ENCODE measurements around the gene WDFY4.

WDFY4 gene

DNA sequence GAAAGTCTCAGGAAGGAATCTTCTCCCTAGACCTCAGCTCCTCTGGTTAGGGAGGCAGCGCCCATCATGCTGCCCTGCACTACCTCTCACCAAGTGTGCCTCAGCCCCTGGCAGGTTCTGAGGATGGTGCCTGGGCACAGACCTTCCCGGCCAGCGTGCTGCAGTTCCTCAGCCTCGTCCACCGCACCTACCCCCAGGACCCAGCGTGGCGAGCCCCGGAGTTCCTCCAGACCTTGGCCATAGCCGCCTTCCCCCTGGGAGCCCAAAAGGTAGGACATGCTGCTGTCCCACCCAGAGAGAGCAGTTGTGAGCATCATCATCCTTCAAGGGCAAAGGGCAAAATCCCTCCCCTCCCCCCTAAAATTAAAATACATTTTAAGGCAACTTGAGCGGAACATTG lies 132.5 kb downstream of the WDFY4 start:
- DNase-seq (ENCODE audit: low read depth): no peak

DNA sequence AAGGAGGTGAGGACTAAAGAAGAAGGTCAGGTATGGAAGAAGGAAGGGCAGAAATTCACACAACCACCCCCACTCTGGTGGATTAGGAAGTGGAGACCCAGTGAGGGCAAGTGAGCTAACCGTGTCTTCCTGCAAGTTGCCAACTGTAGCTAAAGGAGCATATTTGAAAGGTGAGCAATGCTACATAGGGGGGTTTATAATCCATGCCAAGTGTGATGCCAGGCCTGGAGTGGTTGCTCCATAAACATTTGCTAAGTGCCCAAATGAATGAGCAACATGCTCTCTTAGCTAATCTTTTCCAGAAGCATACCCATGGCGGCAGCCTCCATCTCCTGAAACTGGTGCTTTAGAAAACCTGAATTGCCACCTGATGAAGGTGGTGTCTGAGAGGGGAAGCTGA lies 133.4 kb downstream of the WDFY4 start:
- no peak for DNase-seq (ENCODE audit: low read depth)

DNA sequence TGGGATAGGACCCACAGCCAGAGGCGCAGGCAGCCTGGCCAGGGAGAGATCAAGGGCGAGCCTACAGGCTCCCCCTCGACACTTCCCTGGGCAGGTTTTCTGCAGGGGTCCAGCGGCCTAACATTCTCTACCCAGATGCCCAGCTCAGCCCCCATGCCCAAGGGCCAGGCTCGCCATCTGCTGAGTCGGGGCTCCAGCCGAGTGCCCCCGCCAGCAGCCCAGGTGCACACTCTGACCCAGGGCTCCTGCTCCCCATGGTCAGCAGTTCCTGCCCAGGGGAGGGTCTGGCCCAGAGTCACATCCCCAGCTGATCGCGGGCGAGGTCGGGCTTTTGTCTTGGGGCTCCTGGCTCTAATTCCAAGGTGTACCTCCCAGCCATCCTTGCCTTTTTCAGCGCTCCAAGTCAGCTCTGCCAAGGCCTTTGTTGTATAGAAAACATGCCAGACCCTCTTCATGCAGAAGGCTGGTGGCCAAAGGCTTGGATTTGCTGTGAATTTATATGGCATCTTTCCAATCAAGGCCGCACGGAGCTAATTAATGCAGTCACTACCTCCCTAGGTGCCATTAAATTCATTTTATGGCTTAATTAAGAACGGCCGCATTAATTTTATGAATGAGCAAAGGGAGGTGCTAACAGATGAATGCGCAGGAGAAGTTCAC lies 134.3 kb downstream of the WDFY4 start:
- no peak for DNase-seq (ENCODE audit: low read depth)

DNA sequence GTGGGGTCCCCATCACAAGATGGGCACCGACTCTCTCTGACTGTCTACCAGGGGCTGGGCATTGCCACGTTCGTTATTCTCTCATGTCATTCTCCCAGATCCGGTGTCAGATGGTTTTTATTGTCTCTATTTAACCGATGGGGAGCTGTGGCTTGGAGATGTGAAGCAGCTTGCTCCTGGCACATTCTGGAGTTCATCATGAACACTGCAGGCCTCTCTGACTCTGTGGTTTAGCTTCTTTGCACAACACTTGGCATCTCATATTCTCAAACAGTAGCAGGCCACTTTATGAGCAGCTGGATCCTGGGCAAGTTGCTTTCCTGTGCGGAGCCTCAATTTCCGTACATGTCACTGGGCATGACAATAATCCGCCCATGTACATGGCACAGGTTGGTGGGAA lies 135.1 kb downstream of the WDFY4 start:
- no peak for DNase-seq (ENCODE audit: low read depth)

DNA sequence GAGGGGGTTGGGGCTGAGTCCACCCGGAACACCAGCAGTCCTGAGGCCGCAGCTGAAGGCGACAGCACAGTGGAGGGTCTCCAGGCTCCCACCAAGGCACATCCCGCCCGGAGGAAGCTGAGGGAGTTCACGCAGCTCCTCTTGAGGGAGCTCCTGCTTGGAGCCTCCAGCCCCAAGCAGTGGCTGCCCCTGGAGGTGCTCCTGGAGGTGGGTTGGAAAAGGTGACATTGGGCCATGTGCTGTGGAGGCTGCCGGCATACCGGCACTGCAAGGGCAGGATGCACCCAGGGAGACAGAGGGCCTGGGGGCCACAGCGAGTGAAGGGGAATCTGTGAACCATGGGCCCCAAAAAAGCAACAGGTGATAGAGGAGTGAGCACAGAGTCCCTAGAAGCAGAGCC lies 135.6 kb downstream of the WDFY4 start:
- no peak for DNase-seq (ENCODE audit: low read depth)

DNA sequence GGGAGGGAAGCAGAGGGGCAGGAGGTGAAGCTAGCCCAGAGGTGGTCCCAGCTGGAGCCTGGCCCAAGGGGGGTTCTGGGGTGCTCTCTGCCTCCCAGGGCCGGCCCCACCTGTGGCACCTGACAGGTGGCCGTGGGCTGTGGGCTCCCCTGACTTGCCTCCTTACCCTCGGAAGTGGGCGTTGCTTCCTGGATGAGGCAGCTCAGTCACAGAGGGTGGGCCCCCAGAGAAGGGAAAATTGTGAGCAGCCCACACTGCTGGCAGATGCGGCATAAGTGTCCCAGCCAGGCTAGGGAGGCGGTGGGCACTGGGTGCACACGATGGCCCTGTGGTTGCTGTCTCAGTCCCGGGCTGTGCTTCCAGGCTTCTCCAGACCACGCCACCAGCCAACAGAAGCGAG lies 136.0 kb downstream of the WDFY4 start:
- DNase-seq (ENCODE audit: low read depth): no peak

DNA sequence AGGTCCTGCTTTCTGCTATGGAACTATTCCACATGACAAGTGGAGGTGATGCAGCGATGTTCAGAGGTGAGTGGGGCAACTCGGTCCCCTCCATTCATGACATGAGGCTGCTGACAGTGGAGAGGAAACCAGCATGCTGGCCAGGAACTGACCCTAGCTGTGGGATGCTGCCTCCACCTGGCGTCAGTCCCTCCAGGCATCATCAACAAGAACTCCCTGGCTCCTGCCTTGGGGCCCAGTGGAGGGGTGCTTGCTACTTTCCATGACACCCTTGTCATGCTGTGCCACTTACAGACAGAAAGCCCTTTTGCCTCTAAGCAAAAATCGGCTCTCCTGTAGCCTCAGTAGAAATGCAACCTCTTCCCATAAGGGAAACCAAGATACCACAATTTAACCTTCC lies 136.4 kb downstream of the WDFY4 start:
- DNase-seq (ENCODE audit: low read depth): no peak

DNA sequence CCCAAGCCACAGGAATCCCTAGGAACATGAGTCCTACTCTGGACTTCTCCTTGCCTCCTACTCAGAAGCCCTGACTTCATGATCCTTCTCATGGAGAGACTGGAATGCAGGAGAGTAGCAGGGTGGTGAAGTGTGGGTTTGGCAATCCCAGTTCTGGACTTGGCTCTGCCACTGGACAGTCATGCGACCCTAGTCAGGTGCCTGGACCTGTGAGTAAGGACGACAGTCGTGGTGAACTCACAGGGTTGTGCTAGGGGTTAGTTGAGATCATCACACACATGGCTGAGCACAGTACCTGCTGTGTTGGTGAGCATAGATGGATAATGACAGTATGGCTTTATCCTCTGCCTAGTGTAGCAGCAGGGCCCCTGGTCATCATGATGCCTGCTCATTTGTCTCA lies 137.0 kb downstream of the WDFY4 start:
- DNase-seq (ENCODE audit: low read depth): no peak

DNA sequence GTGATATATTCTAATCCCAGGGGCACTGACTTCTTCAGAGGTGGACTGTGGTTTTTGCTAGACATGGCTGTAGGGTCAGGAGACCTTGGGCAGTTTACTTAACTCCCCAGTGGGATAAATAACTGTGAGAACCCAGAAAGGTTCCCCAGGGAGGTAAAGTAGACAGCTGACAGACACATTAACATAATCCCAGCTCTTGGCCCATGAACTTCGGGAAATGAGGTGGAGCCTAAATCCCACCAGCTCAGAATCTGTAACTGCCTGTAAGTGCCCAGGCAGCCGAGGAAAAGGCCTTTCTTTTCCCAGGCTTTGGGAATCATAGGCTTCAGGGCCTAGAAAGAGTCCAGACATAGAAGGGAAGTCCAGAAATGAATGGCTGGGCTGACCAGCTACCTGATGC lies 149.0 kb downstream of the WDFY4 start:
- no peak for DNase-seq (ENCODE audit: low read depth)

DNA sequence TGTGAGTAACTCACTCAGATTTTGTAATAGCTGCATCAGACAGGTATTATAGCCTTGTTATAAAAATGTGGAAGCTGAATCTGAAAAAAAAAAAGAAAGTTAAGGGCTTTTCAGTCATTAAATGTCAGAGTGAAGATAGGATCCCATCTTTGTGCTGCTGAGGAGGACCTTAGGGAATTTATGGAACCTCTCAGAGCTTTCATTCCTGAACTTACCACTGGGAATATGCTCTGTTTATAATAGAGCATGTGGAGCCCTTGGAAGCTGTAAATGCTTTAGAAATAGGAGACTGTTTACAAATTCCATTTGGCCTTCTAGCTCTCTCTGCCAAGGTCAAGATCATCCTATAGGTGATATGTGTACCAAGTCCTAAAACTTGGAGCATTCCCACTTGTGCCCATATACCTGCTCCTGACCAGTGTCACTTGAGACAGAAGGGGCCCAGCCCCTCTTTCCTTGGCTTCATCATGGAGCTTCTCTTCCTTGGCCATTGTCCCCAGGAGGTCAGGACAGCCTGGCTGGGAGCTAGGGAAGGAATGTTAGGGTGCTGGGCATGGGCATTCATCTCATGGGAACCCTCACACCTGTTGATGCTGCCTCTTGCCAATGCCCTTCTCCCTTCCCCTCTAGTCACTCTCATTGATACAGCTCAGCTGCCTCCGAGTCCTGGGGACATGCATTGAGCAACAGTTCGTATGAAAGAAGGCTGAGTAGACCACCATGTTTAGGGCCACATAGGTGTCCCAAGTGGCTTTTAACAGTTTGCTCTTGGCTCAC lies 149.7 kb downstream of the WDFY4 start:
- DNase-seq (ENCODE audit: low read depth): no peak

DNA sequence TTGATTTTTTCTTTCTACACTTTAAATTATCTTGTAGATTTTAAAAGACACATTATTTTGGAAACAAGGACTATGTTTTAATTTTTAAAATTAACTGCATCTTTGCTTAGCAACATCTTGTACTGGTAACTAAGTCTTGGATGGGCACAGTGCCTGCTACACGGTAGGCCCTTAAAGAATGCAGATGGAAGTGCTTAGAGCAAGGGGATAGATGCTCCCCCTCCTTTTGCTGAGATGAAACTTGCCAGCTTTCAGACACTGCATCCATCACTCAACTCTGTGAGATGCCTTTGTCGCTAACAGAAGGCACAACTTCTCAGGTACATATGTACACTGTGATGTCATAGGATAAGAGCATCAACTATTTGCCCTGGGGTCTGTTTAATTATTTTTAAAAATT lies 151.1 kb downstream of the WDFY4 start:
- DNase-seq (ENCODE audit: low read depth): no peak

DNA sequence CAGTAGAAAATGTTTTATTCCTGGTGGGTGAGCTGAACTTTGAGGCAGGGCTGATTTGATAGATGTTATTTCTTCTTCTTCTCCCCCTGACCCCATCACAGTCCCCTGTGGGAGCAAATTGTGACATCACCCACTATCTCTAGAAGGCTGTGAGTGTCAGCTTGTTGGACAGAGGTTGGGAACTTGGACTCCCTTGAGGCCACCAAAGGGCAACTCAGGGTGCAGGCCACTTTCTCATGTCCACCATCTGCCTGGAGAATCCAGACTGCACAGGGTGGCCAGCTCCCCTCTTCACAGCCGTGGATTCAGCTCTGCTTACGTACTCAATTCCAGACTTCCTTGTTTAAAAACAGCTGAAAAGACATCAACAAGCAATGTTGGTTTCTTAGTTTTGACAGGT lies 151.9 kb downstream of the WDFY4 start:
- no peak for DNase-seq (ENCODE audit: low read depth)

DNA sequence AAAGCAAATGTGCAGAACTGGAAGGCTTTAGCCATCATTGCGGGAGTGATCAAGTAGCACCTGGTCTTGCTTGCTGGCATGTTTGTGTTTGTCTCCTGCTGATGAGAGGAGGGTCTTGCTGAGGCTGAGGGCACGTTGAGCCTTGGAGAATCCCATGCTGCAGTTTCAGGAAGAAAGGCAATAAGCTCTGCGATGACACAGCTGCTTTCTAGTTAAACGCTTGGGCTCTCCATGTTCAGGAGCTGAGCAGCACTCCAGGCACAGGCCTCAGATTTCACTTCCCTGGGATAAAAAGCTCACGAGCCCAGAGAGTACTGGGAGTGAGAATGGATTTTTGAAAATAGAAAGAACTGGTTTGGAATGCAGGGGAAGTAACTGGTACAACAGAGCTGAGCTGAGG lies 154.2 kb downstream of the WDFY4 start:
- no peak for DNase-seq (ENCODE audit: low read depth)

DNA sequence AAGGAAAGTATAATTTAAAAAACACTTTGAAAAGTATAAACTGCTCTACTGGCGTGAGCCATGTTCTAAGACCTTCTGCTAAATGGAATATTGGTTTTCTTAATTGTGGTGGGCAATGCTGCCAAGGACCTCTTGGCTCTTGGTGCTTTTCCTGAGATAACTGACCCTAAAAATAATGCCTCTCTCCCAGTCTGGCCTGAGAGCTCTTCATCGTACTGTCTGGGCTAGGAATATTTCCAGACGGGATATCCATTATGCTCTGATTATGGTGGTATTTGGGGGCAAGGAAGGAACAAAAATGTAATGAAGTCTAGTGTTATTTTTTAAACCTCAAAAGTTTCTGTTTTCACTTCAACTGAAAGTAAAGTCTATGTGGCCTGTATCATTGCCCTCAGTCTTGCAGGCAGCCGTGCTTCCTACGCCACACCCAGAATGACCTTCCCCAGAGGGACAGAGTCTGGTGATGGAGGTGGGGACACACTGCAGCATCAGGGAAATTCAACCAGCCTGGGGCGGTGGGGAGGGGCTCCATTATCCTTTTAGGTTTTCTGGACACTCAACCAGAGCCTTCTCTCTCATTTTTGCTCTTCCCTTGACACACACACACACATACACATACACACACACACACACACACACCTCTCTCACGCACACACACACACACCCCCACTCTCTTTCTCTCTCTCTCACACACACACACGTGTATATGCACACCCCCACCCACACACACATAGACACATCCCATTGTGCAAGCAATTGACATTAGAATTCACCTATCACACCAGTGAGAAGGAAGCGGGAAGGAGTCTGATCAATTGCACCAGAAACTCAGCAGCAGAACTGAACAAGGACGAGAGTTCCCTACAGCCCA lies 155.4 kb downstream of the WDFY4 start:
- no peak for DNase-seq (ENCODE audit: low read depth)

DNA sequence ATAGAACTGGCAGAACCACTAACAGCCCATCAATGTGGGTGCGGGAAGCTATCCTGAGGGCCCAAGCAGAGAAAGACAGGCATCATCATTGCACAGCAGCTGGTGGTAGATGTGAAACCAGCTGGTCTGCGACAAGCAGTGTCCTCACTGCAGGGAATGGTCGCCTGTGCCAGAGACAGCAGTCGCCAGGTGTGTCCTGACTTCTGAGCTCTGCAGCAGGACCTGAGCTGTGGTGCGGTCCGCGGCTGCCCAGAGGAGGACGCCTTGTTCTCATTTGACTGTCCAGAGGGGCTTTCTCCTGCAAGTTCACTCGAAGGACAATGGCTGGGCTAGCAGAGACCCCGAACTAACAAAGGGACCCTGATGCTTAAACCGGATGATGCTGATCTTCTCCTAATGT lies 157.6 kb downstream of the WDFY4 start:
- no peak for DNase-seq (ENCODE audit: low read depth)

DNA sequence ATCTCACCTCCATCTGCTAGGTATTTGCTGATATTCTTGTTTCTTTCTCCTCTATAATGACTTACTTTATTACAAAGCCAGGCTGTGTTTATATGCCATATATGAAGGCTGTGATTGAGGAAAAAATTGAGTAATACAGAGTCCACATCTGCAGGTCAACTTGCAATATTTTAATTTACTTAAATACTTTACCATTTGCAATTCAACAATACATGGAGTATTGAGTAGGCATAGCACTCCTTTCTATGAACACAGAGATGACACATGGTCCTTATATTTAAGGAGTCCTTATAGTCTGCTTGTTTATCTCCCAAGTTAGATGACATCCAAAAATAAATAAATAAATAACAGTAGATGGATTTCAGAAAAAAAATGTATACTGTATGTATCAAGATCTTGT lies 158.5 kb downstream of the WDFY4 start:
- no peak for DNase-seq (ENCODE audit: low read depth)

DNA sequence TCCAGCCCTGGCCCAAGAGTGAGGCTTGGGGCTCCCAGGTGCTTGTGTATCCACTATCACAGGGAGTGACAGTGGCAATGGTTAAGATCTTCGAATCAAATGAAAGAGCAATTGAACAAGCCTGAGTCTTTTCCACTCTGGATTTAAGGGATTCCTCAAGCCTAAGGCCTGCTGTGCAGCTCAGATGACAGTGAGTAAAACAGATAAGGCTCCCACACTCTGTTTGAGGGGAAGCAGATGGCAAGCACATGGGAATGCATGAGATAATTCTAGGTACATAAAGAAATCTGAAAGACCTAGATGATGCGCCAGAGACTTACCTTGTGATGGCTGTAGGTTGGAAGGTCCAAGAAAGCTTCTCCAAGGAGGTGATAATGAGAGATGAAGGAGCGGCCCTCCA lies 159.9 kb downstream of the WDFY4 start:
- DNase-seq (ENCODE audit: low read depth): no peak

DNA sequence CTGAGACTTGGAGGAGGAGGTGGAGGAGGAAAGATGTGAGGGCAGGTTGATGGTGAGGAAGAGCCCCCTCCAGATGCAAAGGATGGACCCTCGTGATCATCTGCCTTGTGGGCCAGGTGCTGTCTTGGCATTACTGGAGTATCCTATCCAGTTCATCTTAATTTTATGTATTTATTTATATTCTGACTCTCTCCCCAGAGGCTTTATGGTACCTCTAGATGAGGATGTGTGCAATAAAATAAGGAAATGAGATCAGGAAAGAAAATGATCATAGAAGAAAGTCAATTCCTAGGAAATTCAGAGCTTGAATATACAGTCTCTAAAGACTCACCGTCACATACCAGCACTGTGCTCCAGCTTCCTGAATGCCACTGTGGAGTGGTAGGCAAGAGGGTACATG lies 160.8 kb downstream of the WDFY4 start:
- DNase-seq (ENCODE audit: low read depth): no peak

DNA sequence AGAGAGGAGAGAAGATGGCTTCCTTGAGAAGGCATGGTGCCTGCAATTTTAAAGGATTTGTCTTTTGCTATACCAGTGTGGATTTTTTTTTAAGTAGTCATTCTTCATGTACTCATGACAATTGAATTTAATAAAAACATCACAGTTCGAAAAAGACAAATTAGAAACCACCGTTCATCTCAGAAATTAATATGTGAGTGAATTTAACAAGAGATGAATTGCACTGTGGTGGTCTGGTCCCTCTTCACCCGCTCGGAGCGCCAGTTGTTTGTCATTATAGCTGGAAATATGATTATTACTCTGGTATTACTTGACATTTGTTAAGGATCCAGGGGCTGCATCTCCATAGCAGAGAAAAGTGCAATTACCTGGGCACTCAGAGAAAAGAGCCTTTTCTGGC lies 163.0 kb downstream of the WDFY4 start:
- no peak for DNase-seq (ENCODE audit: low read depth)

DNA sequence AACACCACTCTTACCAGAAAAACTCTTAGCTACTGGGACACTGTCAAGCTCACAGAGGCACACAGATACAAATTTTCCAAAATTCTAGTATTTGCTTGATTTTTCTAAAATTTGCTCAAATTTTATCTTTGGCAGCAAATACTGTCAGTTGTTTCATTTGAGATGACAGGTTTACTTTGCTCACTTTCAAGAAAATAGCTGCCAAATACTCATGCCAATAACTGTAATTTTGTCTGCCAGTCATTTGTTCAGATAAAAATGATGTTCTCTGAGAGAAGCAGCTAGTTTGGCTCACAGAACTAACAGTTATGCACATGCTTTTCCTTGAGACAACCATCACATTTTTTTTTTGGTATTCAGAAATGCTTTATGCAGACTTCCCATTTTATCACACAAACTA lies 172.2 kb downstream of the WDFY4 start:
- no peak for DNase-seq (ENCODE audit: low read depth)

DNA sequence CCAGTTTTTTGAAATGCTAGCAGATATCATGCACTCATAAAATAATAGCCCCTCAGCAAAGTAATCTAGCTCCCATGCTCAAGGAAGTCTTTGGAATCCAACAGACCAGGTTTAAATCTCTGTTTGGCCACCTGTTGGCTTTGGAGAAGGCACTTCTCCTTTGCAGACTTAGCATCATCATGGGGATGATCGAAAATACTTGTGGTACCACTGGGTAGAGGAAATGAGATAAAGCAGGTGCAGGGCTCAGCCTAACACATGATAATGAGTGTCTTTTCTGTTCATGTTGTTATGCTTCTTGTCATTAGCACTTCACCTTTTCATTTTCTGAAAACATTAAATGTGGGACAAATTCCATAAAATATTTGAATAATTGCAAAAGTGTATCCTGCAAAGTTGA lies 187.6 kb downstream of the WDFY4 start:
- DNase-seq (ENCODE audit: low read depth): no peak

DNA sequence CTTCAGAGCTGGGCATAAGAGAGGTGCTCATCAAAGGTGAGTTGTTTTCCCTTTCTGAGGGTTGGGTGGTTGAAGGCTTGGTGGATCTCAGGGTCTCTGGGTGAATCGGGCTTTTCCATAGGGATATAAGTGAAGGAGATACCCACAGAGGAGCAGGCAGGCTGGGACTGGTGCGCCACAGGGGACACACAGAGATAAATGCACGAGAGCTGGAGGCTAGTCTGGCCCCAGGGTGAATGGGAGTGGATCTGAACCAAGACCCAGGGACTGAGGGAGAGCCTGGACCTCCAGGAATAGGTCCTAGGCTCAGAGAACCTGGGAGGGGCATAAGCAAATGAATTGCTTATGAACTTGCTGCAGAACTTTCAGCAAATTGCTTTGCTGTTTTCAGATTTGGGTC lies 193.4 kb downstream of the WDFY4 start:
- no peak for DNase-seq (ENCODE audit: low read depth)

DNA sequence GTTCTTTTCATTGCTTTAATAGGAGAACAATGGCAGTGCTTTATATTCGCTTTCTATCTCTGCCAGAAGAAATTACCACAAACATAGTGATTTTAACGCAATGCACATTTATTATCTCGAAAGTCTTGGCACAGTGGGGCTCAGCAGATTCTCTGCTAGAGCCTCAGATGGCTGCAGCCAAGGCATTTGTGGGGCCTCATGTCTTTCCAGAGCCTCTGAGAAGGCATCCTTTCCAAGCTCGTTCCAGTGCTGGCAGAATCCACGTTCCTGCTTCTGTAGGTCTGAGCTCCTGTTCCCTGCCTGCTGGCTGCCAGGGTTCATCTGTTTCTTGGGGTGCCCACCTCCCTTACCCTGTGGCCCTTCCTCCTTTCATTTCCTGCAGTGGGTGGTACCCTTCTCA lies 194.8 kb downstream of the WDFY4 start:
- DNase-seq (ENCODE audit: low read depth): no peak

Measured in HS-27A (cell line).